Fibroblast of skin of left biceps (primary cell): Measurements from ENCODE around the gene FAM131A.

ENCODE experiments used
- DNase-seq, 2 experiments: peaks; one replicate each; pipeline ENCODE4 v3.0.0-alpha.2; 2013; ENCODE audit warnings: low read depth in 2 of 2

The FAM131A gene

DNA sequence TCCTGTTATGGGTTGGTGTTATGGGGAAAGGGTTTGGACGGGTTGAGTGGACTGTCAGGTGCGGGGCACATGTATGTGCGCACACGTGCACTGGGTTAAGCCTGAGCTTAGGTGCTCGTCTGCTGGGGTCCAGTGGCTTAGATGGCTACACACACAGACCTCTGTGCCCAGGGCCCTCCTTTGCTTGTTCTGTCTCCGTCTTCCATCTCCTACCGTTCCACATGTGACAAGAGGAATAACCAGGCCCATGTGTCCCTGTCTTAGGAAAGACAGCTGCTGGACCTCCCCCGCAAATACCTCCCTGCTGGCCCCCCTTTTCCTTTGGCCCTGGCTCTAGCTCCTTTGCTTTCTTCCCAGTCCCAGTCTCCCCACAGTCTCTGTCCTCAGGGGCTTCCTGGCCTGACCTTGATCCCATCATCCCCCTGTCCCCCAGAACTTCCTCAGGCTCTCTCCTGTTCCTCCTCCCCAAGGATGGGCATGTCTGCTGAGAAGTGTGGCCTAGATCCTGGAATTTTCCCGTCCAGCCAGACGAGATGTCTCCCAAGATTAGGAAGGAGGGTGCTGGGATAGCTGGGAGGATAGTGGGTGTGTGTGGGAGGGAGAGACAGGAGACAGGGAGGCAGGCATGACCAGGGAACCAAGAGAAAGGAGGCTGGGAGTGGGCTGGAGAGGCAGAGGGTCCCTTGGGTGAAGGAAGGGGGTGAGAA lies 41.4 kb downstream of the FAM131A start:
- DNase-seq = no peak

DNA sequence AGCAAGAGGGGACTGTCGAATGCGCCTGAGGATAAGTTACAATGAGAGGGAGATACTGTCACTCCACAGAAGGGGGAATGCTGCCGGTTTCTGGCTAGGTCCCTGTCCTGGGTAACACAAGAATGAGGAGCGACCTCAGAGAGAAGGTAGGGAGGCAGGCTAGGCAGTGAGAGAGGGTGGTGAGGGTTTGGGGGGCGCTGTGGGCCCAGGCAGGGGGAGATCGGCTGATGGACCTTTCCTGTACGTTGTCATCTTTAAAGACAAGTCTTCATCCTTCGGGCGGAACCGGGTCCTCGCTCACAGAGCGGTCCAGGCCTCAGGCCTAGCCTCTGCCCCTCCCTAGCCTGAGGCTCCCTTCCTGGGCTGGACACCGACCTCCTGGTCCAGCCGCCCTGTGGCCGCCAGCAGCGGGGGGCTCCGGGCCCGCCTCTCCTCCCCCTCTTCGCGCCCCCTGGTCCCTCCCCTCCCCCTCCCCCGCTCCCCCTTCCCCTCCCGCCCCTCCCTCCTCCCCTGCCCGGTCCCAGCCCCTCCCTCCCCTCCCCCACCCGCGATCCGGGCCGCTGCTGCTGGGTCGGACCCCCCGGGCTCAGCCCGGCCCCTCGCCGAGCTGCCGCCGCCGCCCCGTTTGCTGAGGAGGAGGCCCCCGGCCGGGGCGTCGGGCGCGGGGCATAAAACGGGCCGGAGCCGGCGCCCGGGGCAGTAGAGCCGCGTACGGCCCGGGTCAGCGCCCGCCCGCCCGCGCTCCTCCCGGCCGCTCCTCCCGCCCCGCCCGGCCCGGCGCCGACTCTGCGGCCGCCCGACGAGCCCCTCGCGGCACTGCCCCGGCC lies 42.2 kb downstream of the FAM131A start, which contains the start of gene CHRD:
CHRD (plus strand) TSS at position 697 of the 827 bp plus-strand sequence. CDS start 265 bp downstream, outside the sequence.
- DNase-seq = no peak

DNA sequence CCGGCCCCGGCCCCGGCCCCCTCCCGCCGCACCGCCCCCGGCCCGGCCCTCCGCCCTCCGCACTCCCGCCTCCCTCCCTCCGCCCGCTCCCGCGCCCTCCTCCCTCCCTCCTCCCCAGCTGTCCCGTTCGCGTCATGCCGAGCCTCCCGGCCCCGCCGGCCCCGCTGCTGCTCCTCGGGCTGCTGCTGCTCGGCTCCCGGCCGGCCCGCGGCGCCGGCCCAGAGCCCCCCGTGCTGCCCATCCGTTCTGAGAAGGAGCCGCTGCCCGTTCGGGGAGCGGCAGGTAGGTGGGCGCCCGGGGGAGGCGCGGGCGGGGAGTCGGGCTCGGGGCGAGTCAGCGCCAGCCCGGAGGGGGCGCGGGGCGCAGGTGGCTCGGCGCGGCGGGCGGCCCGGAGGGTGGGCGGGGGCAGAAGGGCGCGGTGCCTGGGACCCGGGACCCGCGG lies 42.8 kb downstream of the FAM131A start:
- DNase-seq = no peak

DNA sequence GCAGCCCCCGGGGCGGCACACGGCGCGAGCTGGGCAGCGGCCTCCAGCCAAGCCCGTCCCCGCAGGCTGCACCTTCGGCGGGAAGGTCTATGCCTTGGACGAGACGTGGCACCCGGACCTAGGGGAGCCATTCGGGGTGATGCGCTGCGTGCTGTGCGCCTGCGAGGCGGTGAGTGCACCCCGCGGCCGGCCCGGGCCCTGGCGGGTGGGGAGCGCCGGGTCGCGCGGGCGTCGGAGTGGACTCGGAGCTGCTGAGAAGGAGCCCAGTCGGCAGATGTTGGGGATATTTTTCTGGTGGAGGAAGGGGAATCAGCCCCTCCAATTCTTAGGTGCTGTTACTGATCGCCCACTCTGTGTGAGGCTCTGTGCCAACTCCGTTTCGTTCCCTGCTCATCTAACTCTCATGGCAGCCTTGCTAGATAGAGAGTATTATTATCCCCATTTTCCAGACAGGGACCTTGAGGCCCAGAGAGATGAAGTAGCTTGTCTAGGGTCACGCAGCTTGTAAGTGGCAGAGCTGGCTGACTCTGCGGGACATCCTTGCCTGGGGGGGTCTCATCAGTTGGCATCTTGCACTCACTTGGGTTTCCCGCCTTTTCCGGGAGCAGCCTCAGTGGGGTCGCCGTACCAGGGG lies 43.3 kb downstream of the FAM131A start:
- DNase-seq = no peak

- DNase-seq = no peak
These were observed 44.1 kb downstream of the FAM131A start for GRCh38 chr3:184381261-184382224.

DNA sequence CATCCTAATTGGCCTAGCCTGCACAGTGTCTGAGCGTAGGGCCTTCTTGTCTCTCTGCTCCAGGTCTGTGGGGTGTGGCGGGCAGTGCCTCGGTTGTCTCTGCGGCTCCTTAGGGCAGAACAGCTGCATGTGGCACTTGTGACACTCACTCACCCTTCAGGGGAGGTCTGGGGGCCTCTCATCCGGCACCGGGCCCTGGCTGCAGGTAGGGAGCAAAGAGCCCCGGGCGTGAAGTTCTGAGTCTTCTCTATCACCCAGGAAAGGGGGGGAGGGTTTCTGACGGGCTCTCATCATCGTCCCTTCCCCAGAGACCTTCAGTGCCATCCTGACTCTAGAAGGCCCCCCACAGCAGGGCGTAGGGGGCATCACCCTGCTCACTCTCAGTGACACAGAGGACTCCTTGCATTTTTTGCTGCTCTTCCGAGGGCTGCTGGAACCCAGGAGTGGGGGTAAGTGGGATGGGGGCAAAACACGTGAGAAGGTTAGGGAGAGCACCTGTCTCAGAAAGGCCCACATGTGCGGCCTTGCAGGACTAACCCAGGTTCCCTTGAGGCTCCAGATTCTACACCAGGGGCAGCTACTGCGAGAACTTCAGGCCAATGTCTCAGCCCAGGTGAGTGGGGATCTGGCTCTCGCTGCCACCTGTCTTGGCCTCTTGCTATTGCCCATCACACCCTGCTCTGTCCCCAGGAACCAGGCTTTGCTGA lies 45.1 kb downstream of the FAM131A start:
- DNase-seq = no peak

DNA sequence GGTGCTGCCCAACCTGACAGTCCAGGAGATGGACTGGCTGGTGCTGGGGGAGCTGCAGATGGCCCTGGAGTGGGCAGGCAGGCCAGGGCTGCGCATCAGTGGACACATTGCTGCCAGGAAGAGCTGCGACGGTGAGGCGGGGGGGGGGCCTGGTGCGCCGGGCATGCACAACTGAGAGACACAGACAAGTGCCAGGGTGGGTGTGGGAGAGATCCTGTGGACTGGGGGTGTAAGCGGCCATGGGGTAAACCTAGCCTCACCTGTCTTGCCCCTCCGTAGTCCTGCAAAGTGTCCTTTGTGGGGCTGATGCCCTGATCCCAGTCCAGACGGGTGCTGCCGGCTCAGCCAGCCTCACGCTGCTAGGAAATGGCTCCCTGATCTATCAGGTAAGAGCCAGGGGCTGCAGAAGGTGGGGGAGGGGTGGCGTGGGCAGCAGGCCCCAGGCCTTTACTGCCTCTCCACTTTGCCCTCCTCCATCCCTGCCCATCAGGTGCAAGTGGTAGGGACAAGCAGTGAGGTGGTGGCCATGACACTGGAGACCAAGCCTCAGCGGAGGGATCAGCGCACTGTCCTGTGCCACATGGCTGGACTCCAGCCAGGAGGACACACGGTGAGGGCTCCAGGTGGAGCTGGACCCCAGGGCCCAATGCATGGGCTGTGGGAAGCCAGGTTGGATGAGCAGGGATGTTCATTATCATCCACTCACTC lies 45.8 kb downstream of the FAM131A start:
- no peak for DNase-seq

- DNase-seq = no peak
These were observed 46.9 kb downstream of the FAM131A start for GRCh38 chr3:184384342-184384741.

- no peak for DNase-seq
These were observed 47.5 kb downstream of the FAM131A start for GRCh38 chr3:184384856-184385422.

DNA sequence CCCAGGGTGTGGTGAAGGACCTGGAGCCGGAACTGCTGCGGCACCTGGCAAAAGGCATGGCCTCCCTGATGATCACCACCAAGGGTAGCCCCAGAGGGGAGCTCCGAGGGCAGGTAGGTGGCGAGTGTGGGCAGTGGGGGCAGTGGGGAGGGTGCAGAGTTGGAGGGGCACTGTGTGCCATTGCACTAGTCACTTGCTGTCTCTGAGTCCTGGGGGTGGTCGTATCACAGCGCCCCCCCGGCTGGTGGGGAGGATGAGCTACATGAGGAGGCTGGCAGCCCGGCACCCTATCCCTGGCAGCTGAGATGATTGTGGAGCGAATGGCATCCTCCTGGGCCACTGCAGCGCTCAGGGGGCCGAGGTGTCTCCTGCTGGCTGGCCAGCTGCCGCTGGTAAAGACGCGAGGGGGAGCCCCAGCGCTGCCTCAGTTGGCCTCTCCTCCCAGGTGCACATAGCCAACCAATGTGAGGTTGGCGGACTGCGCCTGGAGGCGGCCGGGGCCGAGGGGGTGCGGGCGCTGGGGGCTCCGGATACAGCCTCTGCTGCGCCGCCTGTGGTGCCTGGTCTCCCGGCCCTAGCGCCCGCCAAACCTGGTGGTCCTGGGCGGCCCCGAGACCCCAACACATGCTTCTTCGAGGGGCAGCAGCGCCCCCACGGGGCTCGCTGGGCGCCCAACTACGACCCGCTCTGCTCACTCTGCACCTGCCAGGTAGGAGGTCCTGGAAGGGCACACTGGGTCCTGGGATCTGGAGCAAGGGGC lies 48.8 kb downstream of the FAM131A start:
- DNase-seq = no peak

GRCh38 chr3:184387174-184387714 lies 49.8 kb downstream of the FAM131A start:
- DNase-seq = no peak

DNA sequence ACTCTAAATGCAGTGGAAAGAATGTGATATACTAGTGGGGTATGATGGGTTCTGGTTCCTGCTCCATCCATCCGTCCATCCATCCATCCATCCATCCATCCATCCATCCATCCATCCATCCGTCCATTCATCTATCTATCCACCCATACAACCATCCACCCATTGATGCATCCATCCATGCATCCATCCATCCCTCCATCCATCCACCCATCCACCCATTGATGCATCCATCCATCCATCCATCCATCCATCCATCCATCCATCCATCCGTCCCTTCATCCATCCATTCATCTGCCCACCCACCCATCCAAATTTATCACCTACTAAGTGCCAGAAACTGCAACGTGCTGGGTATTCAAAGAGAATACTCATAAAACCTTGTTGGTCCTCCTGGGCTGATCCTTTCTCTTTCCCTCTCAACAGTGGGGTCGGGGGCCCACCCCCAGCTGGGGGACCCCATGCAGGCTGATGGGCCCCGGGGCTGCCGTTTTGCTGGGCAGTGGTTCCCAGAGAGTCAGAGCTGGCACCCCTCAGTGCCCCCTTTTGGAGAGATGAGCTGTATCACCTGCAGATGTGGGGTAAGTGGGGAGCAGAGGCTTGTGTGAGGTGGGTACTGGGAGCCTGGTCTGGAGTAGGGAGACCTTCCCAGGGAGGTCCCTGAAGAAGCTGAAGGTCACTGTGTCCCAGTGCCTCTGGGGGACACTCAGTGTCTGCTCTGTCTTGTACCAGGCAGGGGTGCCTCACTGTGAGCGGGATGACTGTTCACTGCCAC lies 51.0 kb downstream of the FAM131A start:
- no peak for DNase-seq

DNA sequence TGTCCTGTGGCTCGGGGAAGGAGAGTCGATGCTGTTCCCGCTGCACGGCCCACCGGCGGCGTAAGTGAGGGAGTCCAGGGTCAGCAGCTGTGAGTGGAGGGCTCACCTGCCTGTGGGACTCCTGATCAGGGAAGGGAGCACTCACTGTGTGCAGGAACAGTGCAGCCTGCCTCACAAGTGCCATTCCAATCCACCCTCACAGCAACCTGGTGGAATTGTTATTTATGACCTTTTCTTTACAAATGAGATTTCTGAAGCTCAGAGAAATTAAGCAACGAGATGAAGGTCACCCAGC lies 51.5 kb downstream of the FAM131A start:
- no peak for DNase-seq

- DNase-seq = no peak
These were observed 52.0 kb downstream of the FAM131A start for GRCh38 chr3:184389384-184389783.

DNA sequence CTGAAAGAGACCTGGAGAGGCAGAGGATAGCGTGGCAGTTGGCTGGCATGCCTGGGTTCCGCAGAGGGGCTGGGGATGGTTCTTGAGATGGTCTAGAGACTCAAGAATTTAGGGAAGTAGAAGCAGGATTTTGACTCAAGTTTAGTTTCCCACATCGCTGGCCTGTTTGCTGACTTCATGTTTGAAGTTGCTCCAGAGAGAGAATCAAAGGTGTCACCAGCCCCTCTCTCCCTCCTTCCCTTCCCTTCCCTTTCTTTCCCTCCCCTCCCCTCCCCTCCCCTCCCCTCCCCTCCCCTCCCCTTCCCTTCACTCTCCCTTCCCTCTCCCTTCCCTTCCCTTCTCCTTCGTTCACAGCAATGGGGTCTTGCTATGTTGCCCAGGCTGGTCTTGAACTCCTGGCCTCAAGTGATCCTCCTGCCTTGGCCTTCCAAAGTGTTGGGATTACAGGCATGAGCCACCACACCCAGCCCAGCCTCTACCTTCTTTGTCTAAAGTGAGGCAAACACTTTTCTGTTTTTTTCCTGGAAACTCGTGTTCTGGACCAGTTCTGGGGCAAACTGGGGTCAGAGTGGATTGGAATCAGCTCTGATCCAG lies 52.6 kb downstream of the FAM131A start:
- no peak for DNase-seq

GRCh38 chr3:184391266-184391665 lies 53.9 kb downstream of the FAM131A start:
- DNase-seq = no peak

DNA sequence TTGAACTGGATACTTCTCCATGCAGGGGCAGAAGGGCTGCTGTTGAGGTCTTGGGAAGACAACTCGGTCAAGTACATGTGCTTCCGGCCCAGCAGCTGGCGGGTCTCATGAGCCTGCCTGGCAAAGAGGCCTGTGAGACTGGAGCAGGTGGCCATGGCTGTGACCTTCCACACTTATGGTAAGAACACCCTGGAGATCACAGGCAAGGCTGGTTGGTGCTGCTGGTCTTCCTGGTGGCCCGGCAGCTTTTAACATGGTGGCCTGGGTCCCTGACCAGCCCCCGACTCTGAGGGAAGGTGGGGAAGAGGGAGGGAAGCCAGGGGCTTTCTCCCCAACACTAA lies 57.9 kb downstream of the FAM131A start:
- DNase-seq = no peak
